ENCODE results near the gene TRDN.

The TRDN gene

GRCh38 chr6:123171341-123172115 lies 465.2 kb downstream of the TRDN start:
- no peak for DNase-seq (ENCODE audit: low read depth)
- no peak overlapping the region for H3K4me3 ChIP-seq (ENCODE audit: low read length)
- TF ChIP-seq, protein P1, sequence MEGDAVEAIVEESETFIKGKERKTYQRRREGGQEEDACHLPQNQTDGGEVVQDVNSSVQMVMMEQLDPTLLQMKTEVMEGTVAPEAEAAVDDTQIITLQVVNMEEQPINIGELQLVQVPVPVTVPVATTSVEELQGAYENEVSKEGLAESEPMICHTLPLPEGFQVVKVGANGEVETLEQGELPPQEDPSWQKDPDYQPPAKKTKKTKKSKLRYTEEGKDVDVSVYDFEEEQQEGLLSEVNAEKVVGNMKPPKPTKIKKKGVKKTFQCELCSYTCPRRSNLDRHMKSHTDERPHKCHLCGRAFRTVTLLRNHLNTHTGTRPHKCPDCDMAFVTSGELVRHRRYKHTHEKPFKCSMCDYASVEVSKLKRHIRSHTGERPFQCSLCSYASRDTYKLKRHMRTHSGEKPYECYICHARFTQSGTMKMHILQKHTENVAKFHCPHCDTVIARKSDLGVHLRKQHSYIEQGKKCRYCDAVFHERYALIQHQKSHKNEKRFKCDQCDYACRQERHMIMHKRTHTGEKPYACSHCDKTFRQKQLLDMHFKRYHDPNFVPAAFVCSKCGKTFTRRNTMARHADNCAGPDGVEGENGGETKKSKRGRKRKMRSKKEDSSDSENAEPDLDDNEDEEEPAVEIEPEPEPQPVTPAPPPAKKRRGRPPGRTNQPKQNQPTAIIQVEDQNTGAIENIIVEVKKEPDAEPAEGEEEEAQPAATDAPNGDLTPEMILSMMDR (conservative IDR thresholded peaks at IDR 0.05; ENCODE audit: low read length) = no peak

DNA sequence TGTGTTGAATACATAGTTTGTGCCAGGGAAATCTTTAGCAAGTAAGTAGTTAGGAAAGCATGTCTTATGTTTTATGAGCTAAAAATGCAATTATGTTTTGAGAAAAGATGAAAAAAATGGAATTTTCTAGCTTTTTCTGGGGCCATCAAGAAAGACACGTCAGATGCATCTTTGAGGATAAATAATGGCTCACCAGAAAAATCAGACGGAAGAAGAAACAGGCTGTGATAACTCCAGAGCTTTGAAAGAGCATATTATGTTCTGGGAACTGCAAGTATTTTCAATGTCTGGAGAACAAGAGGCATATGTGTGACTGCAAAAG lies 467.0 kb downstream of the TRDN start:
- TF ChIP-seq, protein P1 (conservative IDR thresholded peaks at IDR 0.05; ENCODE audit: low read length) = no peak
- DNase-seq (ENCODE audit: low read depth) = no peak
- no peak overlapping the region for H3K4me3 ChIP-seq (ENCODE audit: low read length)

DNA sequence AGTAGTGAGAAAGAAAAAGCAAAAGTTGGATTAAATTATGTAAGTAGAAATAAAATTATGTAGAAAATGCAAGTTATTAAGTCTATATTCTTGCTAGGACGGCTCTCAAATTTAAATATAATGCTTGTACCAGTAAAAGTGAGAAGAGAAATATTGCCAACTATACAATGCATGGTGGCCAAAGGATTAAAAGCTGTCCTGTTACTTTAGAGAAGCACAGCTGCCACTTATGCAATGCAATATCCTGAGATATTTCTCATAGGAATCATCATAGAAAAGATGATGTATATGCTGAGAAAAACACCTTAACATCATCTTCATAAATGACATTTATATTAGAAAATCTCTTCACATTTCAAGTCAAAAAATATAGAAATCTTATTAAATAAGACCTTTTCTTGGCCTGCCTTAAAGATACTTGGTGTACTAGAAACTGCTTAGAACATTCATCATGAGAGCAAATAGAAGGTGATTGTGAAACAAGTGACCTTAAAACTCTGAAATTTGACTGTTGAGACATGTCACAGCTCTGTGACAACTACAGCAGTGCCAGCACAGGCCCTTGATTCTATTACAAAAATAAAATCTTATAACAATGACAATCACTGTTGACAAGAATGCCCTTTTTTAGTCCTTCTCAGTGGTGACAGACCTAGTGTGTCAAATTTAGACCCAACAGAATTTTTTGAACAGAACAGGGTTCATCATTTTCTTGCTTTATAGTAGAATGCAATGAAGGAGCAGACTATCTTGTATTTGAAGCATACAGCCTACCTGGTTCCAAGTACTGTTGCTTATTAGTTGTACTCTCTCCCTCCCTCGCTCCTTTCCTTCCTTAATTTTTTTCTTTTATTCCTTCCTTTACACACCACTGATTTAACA lies 467.6 kb downstream of the TRDN start:
- no peak for DNase-seq (ENCODE audit: low read depth)
- H3K4me3 ChIP-seq (ENCODE audit: low read length) = no peak overlapping the region
- TF ChIP-seq, protein P1 (conservative IDR thresholded peaks at IDR 0.05; ENCODE audit: low read length) = no peak

GRCh38 chr6:123168466-123168865 lies 468.3 kb downstream of the TRDN start:
- DNase-seq (ENCODE audit: low read depth) = no peak
- TF ChIP-seq, protein P1 (conservative IDR thresholded peaks at IDR 0.05; ENCODE audit: low read length) = no peak
- H3K4me3 ChIP-seq (ENCODE audit: low read length) = no peak overlapping the region

All from AG10803 (cell line).